Ishikawa (cell line): Measurements from ENCODE around the gene ACSM5.

Source experiments
- CEBPB ChIP-seq: IDR thresholded peaks from 2 replicates; pipeline ENCODE4 v1.6.1; 2012
- EGR1 ChIP-seq: IDR thresholded peaks from 2 replicates; pipeline ENCODE4 v1.6.1; 2012
- EP300 ChIP-seq: IDR thresholded peaks from 2 replicates; pipeline ENCODE4 v1.6.1; 2012; ENCODE audit warnings: borderline replicate concordance
- FOXM1 ChIP-seq: IDR thresholded peaks from 2 replicates; pipeline ENCODE4 v1.6.1; 2012; ENCODE audit warnings: low read depth, borderline replicate concordance
- MAX ChIP-seq: IDR thresholded peaks from 2 replicates; pipeline ENCODE4 v1.6.1; 2012
- REST ChIP-seq: IDR thresholded peaks from 2 replicates; pipeline ENCODE4 v1.6.1; 2012; ENCODE audit warnings: low read depth, mild to moderate bottlenecking
- TAF1 ChIP-seq: IDR thresholded peaks from 2 replicates; pipeline ENCODE4 v1.6.1; 2012; ENCODE audit warnings: low read depth, mild to moderate bottlenecking
- TEAD4 ChIP-seq: IDR thresholded peaks from 2 replicates; pipeline ENCODE4 v1.6.1; 2012
- YY1 ChIP-seq: IDR thresholded peaks from 2 replicates; pipeline ENCODE4 v1.6.1; 2012; ENCODE audit warnings: low read depth

GRCh38 chr16:20383106-20384029, 26.0 kb upstream of the ACSM5 start:
- TF ChIP-seq YY1 = no peak
- no peak for TF ChIP-seq CEBPB
- no peak for TF ChIP-seq TAF1
- no peak for TF ChIP-seq TEAD4
- no peak for TF ChIP-seq EP300
- TF ChIP-seq REST = no peak
- no peak for TF ChIP-seq MAX
- TF ChIP-seq FOXM1 = no peak
- TF ChIP-seq EGR1 = no peak
